Activated CD8-positive, alpha-beta memory T cell treated with anti-CD3 and anti-CD28 coated beads for 24 hours (primary cell): ENCODE data around the gene HERPUD2.
A peak's percentile ranks its signal among the peaks of the same experiment; 100 is the strongest.
"Not testable (repeated sequence)": the region's sequence is repeated elsewhere in the genome, so short reads cannot be mapped to it uniquely, and the experiment has no call there.

Source experiments
- DNase-seq: peaks from one replicate; pipeline ENCODE4 v3.0.0-alpha.2; 2020

Gene HERPUD2

GRCh38 chr7:35714407-35714806 lies 19.5 kb upstream of the HERPUD2 start:
- DNase-seq = no peak

GRCh38 chr7:35712563-35713226 lies 17.8 kb upstream of the HERPUD2 start:
- DNase-seq = no peak

- no peak for DNase-seq
Measured at GRCh38 chr7:35707422-35707821, 12.5 kb upstream of the HERPUD2 start.

- DNase-seq = no peak
Measured at GRCh38 chr7:35705932-35706461, 11.1 kb upstream of the HERPUD2 start.

GRCh38 chr7:35704261-35704660 lies 9.3 kb upstream of the HERPUD2 start:
- DNase-seq = no peak

GRCh38 chr7:35702541-35702940 lies 7.6 kb upstream of the HERPUD2 start:
- no peak for DNase-seq

GRCh38 chr7:35701287-35701900 lies 6.5 kb upstream of the HERPUD2 start:
- no peak for DNase-seq

GRCh38 chr7:35700865-35701264 lies 5.9 kb upstream of the HERPUD2 start:
- no peak for DNase-seq

GRCh38 chr7:35700333-35700732 lies 5.4 kb upstream of the HERPUD2 start:
- no peak for DNase-seq

GRCh38 chr7:35699796-35700305 lies 4.9 kb upstream of the HERPUD2 start:
- DNase-seq = no peak

- not testable (repeated sequence) for DNase-seq
Measured at GRCh38 chr7:35698382-35698781, 3.4 kb upstream of the HERPUD2 start.

- DNase-seq = no peak
Measured at GRCh38 chr7:35697414-35698175, 2.7 kb upstream of the HERPUD2 start.

- no peak for DNase-seq
Measured at GRCh38 chr7:35695987-35696386, 1.1 kb upstream of the HERPUD2 start.

GRCh38 chr7:35695473-35695850 lies 527 bp upstream of the HERPUD2 start:
- no peak for DNase-seq

GRCh38 chr7:35694161-35694783 lies 663 bp downstream of the HERPUD2 start:
- DNase-seq = peak; percentile 67

GRCh38 chr7:35691827-35692307 lies 3.1 kb downstream of the HERPUD2 start:
- DNase-seq = peak; percentile 71

- DNase-seq = no peak
Measured at GRCh38 chr7:35691366-35691765, 3.6 kb downstream of the HERPUD2 start.

GRCh38 chr7:35690614-35691013 lies 4.3 kb downstream of the HERPUD2 start:
- DNase-seq = not testable (repeated sequence)

- no peak for DNase-seq
Measured at GRCh38 chr7:35685781-35686180, 9.2 kb downstream of the HERPUD2 start.

- no peak for DNase-seq
Measured at GRCh38 chr7:35681231-35682029, 13.5 kb downstream of the HERPUD2 start.

- no peak for DNase-seq
Measured at GRCh38 chr7:35680403-35681013, 14.4 kb downstream of the HERPUD2 start.
